ENCODE measurements around the gene RNF208.

GRCh38 chr9:137237759-137238726 lies 16.0 kb upstream of the RNF208 start:
- TF ChIP-seq CTCF (optimal IDR thresholded peaks at IDR 0.05 in 1 of 3, IDR thresholded peaks at IDR 0.05 in 1 of 3, conservative IDR thresholded peaks at IDR 0.05 in 1 of 3; ENCODE audit: extremely low read depth in 1 of 3, insufficient read depth in 2 of 3, low read length in 3 of 3) (no peak), EZH2 (IDR thresholded peaks at IDR 0.05; ENCODE audit: low read length) (no peak)
